SK-N-DZ (cell line): ENCODE data around the gene GPRASP1. TPM values are rescaled to one million over a fixed set of nuclear protein-coding genes. Genes with fewer than 3 reads are reported as not detected.
"Not testable (repeated sequence)": the region's sequence is repeated elsewhere in the genome, so short reads cannot be mapped to it uniquely, and the experiment has no call there.

ENCODE experiments used
- DNase-seq: peaks from one replicate; pipeline ENCODE4 v3.0.0-alpha.2; 2015; ENCODE audit warnings: low spot score
- polyA plus RNA-seq, 2 experiments: library from polyadenylated mRNA; depleted of rRNA; stranded (reverse); fragments of >200 nt; gene quantifications; 2 replicates each; pipeline ENCODE4 v1.2.3, GENCODE V29; 2014

The GPRASP1 gene, protein sequence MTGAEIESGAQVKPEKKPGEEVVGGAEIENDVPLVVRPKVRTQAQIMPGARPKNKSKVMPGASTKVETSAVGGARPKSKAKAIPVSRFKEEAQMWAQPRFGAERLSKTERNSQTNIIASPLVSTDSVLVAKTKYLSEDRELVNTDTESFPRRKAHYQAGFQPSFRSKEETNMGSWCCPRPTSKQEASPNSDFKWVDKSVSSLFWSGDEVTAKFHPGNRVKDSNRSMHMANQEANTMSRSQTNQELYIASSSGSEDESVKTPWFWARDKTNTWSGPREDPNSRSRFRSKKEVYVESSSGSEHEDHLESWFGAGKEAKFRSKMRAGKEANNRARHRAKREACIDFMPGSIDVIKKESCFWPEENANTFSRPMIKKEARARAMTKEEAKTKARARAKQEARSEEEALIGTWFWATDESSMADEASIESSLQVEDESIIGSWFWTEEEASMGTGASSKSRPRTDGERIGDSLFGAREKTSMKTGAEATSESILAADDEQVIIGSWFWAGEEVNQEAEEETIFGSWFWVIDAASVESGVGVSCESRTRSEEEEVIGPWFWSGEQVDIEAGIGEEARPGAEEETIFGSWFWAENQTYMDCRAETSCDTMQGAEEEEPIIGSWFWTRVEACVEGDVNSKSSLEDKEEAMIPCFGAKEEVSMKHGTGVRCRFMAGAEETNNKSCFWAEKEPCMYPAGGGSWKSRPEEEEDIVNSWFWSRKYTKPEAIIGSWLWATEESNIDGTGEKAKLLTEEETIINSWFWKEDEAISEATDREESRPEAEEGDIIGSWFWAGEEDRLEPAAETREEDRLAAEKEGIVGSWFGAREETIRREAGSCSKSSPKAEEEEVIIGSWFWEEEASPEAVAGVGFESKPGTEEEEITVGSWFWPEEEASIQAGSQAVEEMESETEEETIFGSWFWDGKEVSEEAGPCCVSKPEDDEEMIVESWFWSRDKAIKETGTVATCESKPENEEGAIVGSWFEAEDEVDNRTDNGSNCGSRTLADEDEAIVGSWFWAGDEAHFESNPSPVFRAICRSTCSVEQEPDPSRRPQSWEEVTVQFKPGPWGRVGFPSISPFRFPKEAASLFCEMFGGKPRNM (N-terminal part only)
- polyA plus RNA-seq (2014; cell fraction: cytosol; rRNA removed): 1.3 and 1.4 TPM in 2 replicates
- polyA plus RNA-seq (2014; cell fraction: nucleus; rRNA removed): 10.7 and 17.1 TPM in 2 replicates

DNA sequence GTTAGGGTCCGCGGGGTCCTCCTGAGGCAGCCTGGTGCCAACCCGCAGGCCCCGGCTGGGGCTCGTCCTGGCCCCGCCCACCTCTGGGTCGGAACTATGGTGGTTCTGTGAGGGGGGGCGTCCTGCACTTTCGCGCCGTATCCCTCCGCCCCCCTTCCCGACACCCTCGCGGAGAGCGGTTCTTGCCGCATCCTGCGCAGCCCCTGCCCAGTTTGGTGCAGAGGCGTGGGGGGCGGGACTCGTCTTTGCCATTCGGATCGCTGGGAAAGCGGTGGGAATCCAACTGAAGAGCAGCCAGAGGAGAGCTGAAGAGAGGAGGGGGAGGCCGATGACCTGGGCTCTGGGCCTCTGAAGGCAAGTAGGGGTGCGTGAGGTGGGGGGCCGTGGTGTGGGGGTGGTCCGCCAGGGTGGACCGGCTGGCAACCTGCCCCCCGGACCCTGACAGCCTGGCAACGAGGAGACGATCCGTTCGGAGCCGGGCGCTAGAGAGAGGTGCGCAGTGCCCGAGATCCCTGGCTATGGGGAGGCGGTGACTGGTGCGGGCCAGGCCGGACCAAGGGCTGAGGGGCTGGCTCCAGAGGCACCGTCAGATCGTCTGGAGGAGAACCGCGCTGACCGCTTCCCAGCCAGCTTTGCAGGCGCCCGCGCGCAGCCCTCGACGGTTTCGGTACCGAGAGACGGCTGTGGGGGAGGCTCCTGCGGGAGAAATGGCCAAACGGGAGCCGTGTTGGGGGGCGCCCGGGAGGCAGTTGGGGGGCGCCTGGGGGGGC, at the start of gene GPRASP1:
GPRASP1 (plus strand) TSS at position 242 of the 770 bp plus-strand sequence. CDS start 2,431 bp downstream, outside the sequence.
- DNase-seq: no peak

DNA sequence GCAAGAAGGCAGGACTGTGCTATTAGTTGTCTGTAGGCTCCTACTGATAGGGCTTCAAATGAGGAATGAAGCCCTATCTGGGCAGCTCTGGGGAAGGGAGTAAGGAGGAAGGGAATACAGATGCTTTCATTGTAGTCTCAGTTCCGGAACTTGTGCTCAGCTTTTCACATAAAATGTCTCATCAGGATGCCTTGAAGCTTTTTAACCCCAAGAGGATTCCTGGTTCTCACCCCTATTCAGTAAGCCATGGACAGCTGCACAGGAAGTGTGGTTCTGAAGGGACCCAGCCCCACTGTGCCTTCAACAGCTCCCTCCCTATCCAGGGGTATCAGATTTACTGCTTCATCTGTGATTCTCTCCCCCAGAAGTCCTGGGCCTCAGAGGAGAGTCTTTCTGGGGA, 47.0 kb upstream of the GPRASP1 start:
- DNase-seq: no peak

DNA sequence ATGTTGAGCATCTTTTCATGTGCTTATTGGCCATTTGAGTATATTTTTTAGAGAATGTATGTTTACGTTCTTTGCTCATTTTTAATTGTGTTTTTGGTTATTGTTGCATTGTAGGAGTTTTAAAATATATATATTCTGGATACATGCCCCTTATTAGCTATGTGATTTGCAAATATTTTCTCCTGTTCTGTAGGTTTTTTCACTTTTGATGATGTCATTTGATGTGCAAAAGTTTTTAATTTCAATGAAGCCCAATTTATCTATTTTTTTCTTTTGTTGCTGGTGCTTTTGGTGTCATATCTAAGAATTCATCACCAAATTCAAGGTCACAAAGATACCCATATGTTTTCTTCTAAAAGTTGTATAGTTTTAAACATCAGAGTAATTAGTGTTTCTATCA, 45.2 kb upstream of the GPRASP1 start:
- DNase-seq: no peak

DNA sequence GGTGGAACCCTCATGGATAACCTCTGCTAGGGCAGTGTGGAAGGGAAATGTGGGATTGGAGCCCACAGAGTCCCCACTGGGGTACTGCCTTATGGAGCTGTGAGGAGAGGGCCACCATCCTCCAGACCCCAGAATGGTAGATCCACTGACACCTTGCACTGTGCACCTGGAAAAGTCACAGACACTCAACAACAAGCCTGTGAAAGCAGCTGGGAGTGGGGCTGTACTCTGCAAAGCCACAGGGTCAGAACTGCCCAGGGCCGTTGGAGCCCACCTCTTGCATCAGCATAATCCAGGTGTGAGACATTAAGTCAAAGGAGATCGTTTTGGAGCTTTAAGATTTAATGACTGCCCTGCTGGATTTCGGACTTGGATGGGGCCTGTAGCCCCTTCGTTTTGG, 40.4 kb upstream of the GPRASP1 start:
- no peak for DNase-seq

DNA sequence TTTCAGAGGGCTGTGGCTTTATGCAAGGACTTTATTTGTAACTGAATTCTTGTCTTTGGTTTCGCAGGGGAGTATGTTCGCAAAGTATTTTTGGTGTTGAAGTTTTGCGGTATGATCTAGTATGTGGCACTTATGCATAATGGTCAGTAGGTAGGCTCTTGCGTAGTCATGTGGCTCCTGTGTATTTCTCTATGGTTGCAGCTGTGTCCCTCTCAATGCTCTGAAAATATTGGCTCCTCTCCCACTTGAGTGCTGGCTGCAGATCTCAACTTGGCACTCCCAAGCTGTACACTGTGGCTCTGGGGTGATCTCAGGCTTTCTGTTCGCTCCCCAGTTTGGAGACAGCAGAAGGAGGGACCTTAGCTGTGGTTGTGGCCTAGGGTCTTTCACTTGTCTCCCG, 27.2 kb upstream of the GPRASP1 start:
- DNase-seq: no peak

DNA sequence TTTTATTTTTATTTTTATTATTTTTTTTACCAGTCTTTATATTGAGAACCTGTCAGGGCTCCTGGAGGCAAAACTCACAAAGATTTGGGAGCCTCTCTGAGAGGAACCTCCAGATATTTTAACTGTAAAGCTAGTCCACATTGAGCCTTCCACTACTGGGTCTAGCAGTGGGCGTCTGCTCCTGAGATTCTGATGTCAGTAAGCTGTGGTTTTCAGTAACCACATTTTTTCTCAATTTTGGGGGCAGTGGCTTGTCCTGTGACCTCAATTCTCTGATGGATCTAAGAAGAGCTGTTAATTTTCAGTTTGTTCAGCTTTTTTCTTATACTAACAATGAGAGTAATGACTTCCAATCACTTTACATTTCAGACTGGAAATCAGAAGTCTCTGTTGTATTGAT, 23.6 kb upstream of the GPRASP1 start:
- no peak for DNase-seq

DNA sequence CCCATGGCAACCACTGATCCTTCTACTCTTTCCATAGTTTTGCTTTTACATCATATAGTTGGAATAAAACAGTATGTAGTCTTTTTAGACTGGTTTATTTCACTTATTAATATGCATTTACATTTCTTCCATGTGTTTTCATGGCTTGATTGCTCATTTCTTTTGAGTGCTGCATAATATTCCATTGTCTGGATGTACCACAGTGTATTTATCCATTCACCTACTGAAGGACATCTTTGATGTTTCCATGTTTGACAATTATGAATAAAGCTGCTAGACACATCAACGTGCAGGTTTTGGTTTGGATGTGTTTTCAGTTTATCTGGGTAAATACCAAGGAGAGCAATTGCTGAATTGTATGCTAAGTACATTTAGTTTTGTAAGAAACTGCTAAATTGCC, 13.7 kb upstream of the GPRASP1 start:
- no peak for DNase-seq

DNA sequence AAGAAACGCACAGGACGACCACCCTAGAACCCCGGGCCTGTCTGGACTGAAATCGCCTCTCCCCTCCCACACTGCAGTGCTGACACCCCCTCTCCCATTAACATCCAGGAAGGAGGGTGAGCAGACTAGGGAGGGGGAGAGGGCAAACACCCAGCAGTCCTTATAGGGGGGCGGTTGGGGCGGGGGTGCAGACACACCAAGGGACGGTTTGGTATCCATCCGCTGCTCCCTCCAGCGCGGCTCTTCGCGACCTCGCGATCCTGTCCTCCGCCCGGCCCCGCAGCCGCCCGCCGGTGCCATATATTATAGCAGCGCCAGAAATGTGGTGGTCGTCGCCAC, 411 bp upstream of the GPRASP1 start:
- no peak for DNase-seq

DNA sequence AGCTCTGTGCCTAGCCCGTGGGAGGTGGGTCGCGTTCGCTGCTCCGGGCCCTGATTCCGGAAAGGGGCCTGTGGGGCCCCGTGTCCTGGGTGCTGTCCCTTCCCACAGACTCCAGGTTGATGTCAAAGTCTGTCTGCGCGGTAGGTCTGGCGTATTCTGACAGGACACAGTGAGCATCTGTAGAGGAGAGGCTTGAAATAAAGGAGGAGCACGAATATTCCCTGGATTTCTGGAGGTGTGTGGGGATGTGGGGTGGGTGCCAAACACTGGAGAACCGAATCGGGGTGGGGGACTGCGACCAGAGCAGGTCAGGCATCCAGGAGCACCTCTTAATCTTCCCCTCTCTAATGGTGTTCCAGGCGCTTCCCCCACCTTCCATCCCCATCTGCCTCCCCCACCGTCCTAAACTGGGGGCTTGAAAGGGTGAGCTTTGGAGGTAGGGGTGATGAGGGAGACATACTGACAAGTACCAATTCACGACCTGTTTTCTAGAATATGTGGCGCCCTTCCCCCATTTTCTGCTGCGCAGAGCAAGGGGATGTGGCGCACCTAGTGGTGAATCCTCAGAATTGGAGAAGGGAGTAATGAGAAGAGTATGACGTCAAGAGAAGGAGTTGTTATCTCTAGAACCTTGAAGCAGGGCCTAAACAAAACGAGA, 877 bp downstream of the GPRASP1 start:
- DNase-seq: no peak

DNA sequence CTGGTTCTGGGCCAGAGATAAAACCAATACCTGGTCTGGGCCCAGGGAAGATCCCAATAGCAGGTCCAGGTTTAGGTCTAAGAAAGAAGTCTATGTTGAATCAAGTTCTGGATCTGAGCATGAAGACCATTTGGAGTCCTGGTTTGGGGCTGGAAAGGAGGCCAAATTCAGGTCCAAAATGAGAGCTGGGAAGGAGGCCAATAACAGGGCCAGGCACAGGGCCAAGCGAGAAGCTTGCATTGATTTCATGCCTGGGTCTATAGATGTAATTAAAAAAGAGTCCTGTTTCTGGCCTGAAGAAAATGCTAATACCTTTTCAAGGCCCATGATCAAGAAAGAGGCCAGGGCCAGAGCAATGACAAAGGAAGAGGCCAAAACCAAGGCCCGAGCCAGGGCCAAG, 3.4 kb downstream of the GPRASP1 start:
- no peak for DNase-seq

DNA sequence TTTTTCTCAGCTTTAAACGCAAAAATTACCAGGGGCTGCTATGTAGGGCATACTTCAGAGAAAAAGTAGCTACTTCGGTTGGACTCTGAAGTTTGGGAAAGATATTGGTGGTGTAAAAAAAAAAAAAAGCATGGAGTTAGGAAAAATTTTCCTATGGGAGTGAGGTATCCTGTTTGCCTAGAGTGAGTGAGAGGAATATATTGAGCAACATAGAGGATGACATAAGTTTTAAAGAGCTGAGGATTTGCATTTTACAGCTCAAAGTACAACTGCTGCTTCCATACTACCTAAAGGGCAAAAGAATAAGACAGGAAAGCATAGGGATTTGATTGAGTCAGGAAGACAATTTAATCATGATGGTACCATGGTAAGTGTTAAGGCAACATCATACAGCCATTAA, 7.3 kb downstream of the GPRASP1 start:
- DNase-seq: no peak

DNA sequence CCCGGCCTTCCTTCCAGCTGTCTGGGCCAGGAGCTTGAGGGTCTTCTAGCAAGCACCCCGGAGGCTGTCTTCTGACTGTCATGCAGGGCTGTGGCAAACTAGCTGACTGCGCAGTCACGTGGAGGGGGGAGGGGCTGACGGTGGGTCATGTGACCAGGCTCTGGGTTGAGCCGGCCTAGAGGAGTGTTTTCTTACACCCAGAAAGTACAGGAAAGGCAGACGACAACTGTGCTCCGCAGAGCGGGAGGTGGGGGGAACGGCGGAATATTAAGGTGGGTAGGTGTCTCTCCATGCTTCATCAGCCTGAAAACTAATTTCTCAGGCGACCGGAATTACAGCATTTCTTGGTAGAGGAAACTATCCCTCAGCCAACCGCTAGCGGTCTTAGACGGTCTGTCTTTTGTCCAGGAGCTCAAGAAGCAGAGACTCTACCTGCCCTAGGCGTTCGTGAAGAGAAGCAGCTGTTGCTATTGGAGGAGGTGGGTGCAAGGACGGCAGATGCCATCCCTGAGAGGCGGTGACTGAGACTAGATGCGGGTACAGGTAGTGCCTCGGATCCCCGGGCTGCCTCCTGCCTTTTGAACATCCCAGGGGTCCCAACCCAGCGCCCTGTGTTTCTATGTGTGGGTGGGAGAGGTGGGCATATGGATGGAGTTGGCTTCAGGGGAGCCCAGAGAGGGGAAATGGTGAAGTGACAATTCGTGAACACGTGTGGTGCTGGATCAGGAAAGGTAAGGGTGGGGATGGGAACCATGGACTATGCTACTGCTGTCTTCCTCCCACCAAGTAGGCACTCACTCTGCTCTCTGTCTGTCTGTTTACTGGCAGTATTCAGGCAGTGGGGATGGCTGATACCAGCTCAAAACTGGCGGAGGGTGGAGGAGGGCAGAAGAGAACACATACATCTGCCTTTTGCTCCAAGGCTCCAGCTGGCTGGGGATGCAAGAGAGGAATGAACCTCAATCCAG, 8.8 kb downstream of the GPRASP1 start:
- DNase-seq: peak; percentile 72

DNA sequence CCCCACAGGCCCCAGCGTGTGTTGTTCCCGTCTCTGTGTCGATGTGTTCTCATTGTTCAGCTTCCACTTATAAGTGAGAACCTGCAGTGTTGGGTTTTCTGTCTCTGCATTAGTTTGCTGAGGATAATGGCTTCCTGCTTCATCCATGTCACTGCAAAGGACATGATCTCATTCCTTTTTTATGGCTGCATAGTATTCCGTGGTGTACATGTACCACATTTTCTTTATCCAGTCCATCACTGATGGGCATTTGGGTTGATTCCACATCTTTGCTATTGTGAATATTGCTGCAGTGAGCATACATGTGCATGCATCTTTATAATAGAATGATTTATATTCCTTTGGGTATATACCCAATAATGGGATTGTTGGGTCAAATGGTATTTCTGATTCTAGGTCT, 12.5 kb downstream of the GPRASP1 start:
- not testable (repeated sequence) for DNase-seq

DNA sequence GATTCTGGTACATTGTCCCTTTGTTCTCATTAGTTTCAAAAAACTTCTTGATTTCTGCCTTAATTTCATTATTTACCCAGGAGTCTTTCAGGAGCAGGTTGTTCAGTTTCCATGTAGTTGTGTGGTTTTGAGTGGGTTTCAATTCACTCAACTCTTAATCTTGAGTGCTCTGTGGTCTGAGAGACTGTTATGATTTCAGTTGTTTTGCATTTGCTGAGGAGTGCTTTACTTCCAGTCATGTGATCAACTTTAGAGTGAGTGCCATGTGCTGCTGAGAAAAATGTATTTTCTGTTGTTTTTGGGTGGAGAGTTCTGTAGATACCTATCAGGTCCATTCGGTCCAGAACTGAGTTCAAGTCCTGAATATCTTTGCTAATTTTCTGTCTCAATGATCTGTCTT, 15.8 kb downstream of the GPRASP1 start:
- not testable (repeated sequence) for DNase-seq

DNA sequence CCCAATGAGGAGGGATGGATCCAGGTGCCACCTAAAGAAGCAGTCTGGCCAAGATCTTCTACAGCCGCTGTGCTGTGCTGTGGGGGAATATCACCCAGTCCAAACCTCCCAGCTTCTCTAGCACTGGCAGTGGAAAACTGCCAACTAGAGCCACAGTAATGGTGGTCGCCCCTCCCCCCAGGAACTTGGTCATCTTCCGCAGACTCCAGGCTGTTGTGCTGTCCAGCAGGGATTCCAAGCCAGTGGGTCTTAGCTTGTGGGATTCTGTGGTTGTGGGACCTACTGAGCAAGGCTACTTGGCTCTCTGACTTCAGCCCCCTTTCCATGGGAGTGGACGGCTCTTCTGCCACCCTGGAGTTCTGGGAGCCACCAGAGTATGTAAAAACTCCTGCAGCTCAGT, 18.2 kb downstream of the GPRASP1 start:
- no peak for DNase-seq

DNA sequence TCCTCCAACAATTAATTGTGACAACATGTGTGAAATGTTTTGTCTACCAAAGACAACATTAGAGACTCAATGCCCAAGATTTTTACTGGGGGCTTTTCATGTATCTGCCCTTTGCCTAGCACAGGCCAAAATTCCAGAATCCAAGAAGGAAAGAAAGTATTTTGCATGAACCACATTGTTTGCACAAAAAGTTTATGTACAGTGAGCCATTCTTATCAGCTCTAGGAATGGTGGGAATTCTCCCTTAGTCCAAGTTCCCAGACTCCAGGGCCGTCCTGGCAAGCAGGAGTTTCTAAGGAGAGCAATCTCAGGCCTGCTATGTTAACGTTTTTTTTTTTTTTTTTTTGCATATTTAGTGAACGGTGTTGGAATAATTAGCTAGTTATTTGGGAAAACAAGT, 21.6 kb downstream of the GPRASP1 start:
- no peak for DNase-seq

DNA sequence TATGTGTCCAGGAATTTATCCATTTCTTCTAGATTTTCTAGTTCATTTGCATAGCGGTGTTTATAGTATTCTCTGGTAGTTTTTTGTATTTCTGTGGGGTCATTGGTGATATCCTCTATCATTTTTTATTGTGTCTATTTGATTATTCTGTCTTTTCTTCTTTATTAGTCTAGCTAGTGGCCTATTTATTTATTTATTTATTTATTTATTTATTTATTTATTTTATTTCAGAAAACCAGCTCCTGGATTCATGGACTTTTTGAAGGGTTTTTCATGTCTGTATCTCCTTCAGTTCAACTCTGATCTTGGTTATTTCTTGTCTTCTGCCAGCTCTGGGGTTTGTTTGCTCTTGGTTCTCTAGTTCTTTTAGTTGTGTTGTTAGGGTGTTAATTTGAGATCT, 26.2 kb downstream of the GPRASP1 start:
- not testable (repeated sequence) for DNase-seq

DNA sequence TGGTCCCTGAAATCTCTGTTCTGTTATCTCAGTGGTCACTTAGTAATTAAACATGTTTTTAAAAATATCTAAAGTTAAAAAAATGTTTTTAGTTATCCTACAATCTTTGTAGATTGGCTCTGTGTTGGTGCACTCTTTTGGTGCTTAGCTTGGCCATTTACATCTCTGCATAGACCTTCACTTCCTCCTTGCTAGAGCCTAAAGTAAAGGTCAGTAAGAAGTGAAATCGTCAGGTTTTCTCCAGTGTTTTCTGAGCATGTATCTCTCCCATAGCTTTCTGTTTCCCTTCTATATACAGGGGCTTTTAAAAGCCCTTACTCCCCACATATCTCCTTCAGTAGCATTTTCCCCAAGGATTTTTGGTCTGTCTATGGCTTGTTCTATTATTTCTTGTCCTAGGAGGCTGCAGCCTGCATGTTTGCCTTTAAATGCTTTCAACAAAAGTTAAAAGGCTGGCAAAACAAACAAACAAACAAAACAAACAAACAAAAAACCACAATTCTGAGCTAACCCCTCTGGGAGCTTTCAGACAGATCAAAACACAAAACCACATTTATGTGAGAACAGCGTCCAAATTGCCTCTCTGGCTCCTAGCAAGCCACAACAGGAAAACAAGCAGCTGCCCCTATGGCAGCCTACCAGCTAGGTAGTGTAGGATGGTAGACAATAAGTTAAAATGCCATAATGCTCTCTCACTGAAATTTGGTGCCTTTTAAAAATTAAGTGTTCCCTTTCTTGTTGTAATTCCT, 33.7 kb downstream of the GPRASP1 start:
- DNase-seq: no peak

DNA sequence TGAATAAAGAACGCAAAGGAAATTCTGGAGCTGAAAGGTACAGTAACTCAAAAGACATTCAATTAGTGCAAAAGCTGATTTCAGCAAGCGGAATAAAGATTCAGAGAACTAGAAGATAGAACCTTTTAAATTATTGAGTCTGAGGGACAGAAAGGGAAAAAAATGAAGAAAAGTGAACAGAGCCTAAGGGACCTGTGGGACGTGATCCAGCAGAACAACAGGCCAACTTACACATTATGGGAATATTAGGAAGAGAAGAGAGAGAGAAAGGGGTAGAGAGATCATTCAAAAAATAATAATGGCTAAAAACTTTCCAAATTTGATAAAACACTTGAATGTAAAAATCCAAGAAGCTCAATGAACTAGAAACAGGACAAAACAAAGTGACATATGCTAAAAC, 43.5 kb downstream of the GPRASP1 start:
- DNase-seq: no peak
